Gastrocnemius medialis (tissue), 4 donors: ENCODE results near the gene TNFRSF13B. TPM values are rescaled to one million over a fixed set of nuclear protein-coding genes. Genes with fewer than 3 reads are reported as not detected.

Experiments used
- ATAC-seq, 2 donors: fragments of 150-250 bp; one replicate each; pipeline ENCODE4 v1.9.1; 2016
- DNase-seq, 2 donors: peaks; one replicate each; pipeline ENCODE4 v3.0.0-alpha.2; 2019
- H3K27ac ChIP-seq, 4 donors: fragments of 200-600 bp; sonication (generic); 1 replicate in 1 of 4; 2 replicates in 3 of 4; pipeline ENCODE4 v1.5.1; 2016 to 2018; ENCODE audit warnings: mild to moderate bottlenecking in 2 of 4, moderate library complexity in 1 of 4
- H3K27me3 ChIP-seq, 3 donors: fragments of 200-600 bp; sonication (generic) in 2 of 3; 1 replicate in 1 of 3; 2 replicates in 2 of 3; pipeline versions ENCODE4 v1.5.1 to v1.6.0; 2016 to 2019; ENCODE audit warnings: mild to moderate bottlenecking in 1 of 3, moderate library complexity in 1 of 3
- H3K36me3 ChIP-seq, 2 donors: fragments of 200-600 bp; sonication (generic) in 1 of 2; one replicate each; pipeline ENCODE4 v1.5.1; 2017 to 2018
- H3K4me1 ChIP-seq, 2 donors: fragments of 200-600 bp; sonication (generic) in 1 of 2; one replicate each; pipeline ENCODE4 v1.5.1; 2016 to 2017; ENCODE audit warnings: mild to moderate bottlenecking in 2 of 2
- H3K4me3 ChIP-seq, 4 donors: fragments of 200-600 bp; sonication (generic) in 3 of 4; 1 replicate in 1 of 4; 2 replicates in 3 of 4; pipeline ENCODE4 v1.5.1; 2016 to 2019; ENCODE audit warnings: mild to moderate bottlenecking in 2 of 4
- H3K9me3 ChIP-seq, 3 donors: fragments of 200-600 bp; sonication (generic) in 2 of 3; 1 replicate in 1 of 3; 2 replicates in 2 of 3; pipeline ENCODE4 v1.5.1; 2016 to 2019
- POLR2A ChIP-seq, 2 donors: fragments of 450-650 bp; IDR thresholded peaks; one replicate each; pipeline ENCODE4 v1.6.1; 2017; ENCODE audit warnings: antibody characterized with exemption in 2 of 2, mild to moderate bottlenecking in 2 of 2, moderate library complexity in 2 of 2
- in situ Hi-C, 4 donors: fragments of 200-750 bp; cut with MboI; loops; one replicate each; pipeline versions ENCODE4 v1.15.0 to v1.8.0; 2017; ENCODE audit warnings: low sequenced_read_pairs in 4 of 4
- intact Hi-C: fragments of 100-400 bp; cut with DNase I; formaldehyde crosslinking; loops from one replicate; pipeline ENCODE4 v1.15.1; 2023; ENCODE audit warnings: low total_unique reads
- total RNA-seq, 4 donors: library from RNA; depleted of rRNA; stranded (reverse); fragments of >200 nt; gene quantifications; one replicate each; pipeline versions ENCODE4 v1.1.0 to v1.2.3, GENCODE V29; 2016
- TF ChIP-seq, protein P1 (sequence below), 5 experiments: fragments of 450-650 bp in 3 of 5; fragments of 200-600 bp in 2 of 5; sonication (generic) in 2 of 5; IDR thresholded peaks in 4 of 5; conservative IDR thresholded peaks in 1 of 5; 1 replicate in 4 of 5; 2 replicates in 1 of 5; pipeline ENCODE4 v1.5.1; 2016 to 2019; ENCODE audit warnings: antibody characterized with exemption in 5 of 5, mild to moderate bottlenecking in 3 of 5, moderate library complexity in 3 of 5

The TNFRSF13B gene
- total RNA-seq, 4 donors from 2014 or later, result not detected

GRCh38 chr17:16929757-16930520, 42.0 kb downstream of the TNFRSF13B start:
- intact Hi-C loops (no loop called here), in situ Hi-C loops (no loop called here)
- H3K9me3 ChIP-seq, result no peaks in the 10 kb centered on the region
- ATAC-seq (no peak), DNase-seq (no peak)
- TF ChIP-seq POLR2A (IDR thresholded peaks at IDR 0.05), result no peak
- TF ChIP-seq, protein P1, sequence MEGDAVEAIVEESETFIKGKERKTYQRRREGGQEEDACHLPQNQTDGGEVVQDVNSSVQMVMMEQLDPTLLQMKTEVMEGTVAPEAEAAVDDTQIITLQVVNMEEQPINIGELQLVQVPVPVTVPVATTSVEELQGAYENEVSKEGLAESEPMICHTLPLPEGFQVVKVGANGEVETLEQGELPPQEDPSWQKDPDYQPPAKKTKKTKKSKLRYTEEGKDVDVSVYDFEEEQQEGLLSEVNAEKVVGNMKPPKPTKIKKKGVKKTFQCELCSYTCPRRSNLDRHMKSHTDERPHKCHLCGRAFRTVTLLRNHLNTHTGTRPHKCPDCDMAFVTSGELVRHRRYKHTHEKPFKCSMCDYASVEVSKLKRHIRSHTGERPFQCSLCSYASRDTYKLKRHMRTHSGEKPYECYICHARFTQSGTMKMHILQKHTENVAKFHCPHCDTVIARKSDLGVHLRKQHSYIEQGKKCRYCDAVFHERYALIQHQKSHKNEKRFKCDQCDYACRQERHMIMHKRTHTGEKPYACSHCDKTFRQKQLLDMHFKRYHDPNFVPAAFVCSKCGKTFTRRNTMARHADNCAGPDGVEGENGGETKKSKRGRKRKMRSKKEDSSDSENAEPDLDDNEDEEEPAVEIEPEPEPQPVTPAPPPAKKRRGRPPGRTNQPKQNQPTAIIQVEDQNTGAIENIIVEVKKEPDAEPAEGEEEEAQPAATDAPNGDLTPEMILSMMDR (IDR thresholded peaks at IDR 0.05 in 4 of 5, conservative IDR thresholded peaks at IDR 0.05 in 1 of 5), result no peak
- H3K4me3 ChIP-seq, result no peak overlapping the region
- H3K27ac ChIP-seq, result no peak overlapping the region
- no peaks in the 10 kb centered on the region for H3K27me3 ChIP-seq
- H3K36me3 ChIP-seq, result no peaks in the 10 kb centered on the region
- no peaks in the 10 kb centered on the region for H3K4me1 ChIP-seq

GRCh38 chr17:16929035-16929680, 42.8 kb downstream of the TNFRSF13B start:
- H3K27ac ChIP-seq, result no peak overlapping the region
- in situ Hi-C loops, result no loop called here
- DNase-seq (no peak), ATAC-seq (no peak)
- no peak overlapping the region for H3K4me3 ChIP-seq
- TF ChIP-seq, protein P1 (IDR thresholded peaks at IDR 0.05 in 4 of 5, conservative IDR thresholded peaks at IDR 0.05 in 1 of 5), result no peak
- no peak for TF ChIP-seq POLR2A (IDR thresholded peaks at IDR 0.05)
- H3K36me3 ChIP-seq, result no peaks in the 10 kb centered on the region
- H3K27me3 ChIP-seq, result no peaks in the 10 kb centered on the region
- H3K9me3 ChIP-seq, result no peaks in the 10 kb centered on the region
- intact Hi-C loops, result no loop called here
- no peaks in the 10 kb centered on the region for H3K4me1 ChIP-seq

- no peak overlapping the region for H3K27ac ChIP-seq
- intact Hi-C loops, result no loop called here
- no peaks in the 10 kb centered on the region for H3K9me3 ChIP-seq
- in situ Hi-C loops, result no loop called here
- no peaks in the 10 kb centered on the region for H3K27me3 ChIP-seq
- H3K4me1 ChIP-seq, result no peaks in the 10 kb centered on the region
- DNase-seq (no peak), ATAC-seq (no peak)
- H3K4me3 ChIP-seq, result no peak overlapping the region
- no peaks in the 10 kb centered on the region for H3K36me3 ChIP-seq
- TF ChIP-seq POLR2A (IDR thresholded peaks at IDR 0.05), result no peak
- TF ChIP-seq, protein P1 (IDR thresholded peaks at IDR 0.05 in 4 of 5, conservative IDR thresholded peaks at IDR 0.05 in 1 of 5), result no peak
These were observed 43.4 kb downstream of the TNFRSF13B start for GRCh38 chr17:16928406-16929034.

GRCh38 chr17:16927641-16928321, 44.1 kb downstream of the TNFRSF13B start:
- TF ChIP-seq POLR2A (IDR thresholded peaks at IDR 0.05), result no peak
- H3K36me3 ChIP-seq, result no peaks in the 10 kb centered on the region
- ATAC-seq (no peak), DNase-seq (no peak)
- H3K27ac ChIP-seq, result no peak overlapping the region
- H3K27me3 ChIP-seq, result no peaks in the 10 kb centered on the region
- no peaks in the 10 kb centered on the region for H3K9me3 ChIP-seq
- no peaks in the 10 kb centered on the region for H3K4me1 ChIP-seq
- intact Hi-C loops (no loop called here), in situ Hi-C loops (no loop called here)
- no peak overlapping the region for H3K4me3 ChIP-seq
